ENCODE results near the gene CREG1.

Gene CREG1

GRCh38 chr1:167500283-167500860 lies 53.2 kb downstream of the CREG1 start (continued):
- TF ChIP-seq ZNF133 (tag by site-specific recombination; IDR thresholded peaks at IDR 0.05), result no peak

DNA sequence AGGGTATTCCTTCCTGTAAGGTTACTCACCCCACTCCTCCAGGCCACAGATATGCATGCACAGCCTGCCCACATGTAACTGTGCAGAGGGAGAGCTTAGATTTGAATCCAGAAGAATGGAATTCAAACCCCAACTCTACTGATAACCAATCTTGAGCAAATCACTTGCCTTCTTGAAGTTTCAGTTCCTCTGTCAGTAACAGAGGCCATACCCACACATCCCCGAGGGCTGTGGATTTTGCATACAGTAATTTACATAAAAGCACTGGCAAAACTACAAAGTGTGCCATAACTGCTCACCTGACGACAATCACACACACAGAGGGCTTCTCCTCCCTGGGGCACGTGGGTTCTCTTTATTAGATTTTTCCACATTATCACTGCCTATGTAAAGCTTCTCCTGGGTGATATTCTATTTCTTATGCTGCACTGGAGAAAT lies 53.9 kb downstream of the CREG1 start:
- ChIA-PET POLR2A (no interaction called here), CTCF (interaction anchor here (1.1 kb wide), 1 partner anchor 589 kb away, joined by 3 read pairs; no protein-coding TSS in a partner anchor)
- no peaks in the 10 kb centered on the region for H3K36me3 ChIP-seq (ENCODE audit: control insufficient read depth in 2 of 2, insufficient read depth in 1 of 2, low read length in 2 of 2)
- no peaks in the 10 kb centered on the region for H3K4me1 ChIP-seq (ENCODE audit: control insufficient read depth, insufficient read depth, low read length)
- no peak overlapping the region for H3K27ac ChIP-seq (ENCODE audit: extremely low read depth, low read depth, low read length)
- no peaks in the 10 kb centered on the region for H3K9me3 ChIP-seq (ENCODE audit: control insufficient read depth, insufficient read depth, low read depth, low read length)
- no peak overlapping the region for H3K4me3 ChIP-seq (ENCODE audit: low read depth, low read length)
- TF ChIP-seq, protein P1, sequence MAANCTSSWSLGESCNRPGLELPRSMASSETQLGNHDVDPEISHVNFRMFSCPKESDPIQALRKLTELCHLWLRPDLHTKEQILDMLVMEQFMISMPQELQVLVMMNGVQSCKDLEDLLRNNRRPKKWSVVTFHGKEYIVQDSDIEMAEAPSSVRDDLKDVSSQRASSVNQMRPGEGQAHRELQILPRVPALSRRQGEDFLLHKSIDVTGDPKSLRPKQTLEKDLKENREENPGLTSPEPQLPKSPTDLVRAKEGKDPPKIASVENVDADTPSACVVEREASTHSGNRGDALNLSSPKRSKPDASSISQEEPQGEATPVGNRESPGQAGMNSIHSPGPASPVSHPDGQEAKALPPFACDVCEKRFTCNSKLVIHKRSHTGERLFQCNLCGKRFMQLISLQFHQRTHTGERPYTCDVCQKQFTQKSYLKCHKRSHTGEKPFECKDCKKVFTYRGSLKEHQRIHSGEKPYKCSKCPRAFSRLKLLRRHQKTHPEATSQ (tag by site-specific recombination; IDR thresholded peaks at IDR 0.05), result no peak
- no peak for TF ChIP-seq ZNF558 (tag by site-specific recombination; IDR thresholded peaks at IDR 0.05)
- no peak for TF ChIP-seq FEZF1 (tag by site-specific recombination; IDR thresholded peaks at IDR 0.05)
- no peak for TF ChIP-seq ZNF354C (tag by site-specific recombination; IDR thresholded peaks at IDR 0.05; ENCODE audit: borderline replicate concordance, low read depth)
- TF ChIP-seq ZSCAN18 (tag by site-specific recombination; IDR thresholded peaks at IDR 0.05), result no peak
- no peak for TF ChIP-seq ZNF214 (tag by site-specific recombination; IDR thresholded peaks at IDR 0.05; ENCODE audit: borderline replicate concordance)
- no peak for TF ChIP-seq KLF16 (tag by site-specific recombination; IDR thresholded peaks at IDR 0.05)
- TF ChIP-seq ZNF10 (tag by site-specific recombination; IDR thresholded peaks at IDR 0.05), result no peak
- no peak for TF ChIP-seq PRDM2 (tag by site-specific recombination; IDR thresholded peaks at IDR 0.05; ENCODE audit: borderline replicate concordance)
- TF ChIP-seq, protein P2, sequence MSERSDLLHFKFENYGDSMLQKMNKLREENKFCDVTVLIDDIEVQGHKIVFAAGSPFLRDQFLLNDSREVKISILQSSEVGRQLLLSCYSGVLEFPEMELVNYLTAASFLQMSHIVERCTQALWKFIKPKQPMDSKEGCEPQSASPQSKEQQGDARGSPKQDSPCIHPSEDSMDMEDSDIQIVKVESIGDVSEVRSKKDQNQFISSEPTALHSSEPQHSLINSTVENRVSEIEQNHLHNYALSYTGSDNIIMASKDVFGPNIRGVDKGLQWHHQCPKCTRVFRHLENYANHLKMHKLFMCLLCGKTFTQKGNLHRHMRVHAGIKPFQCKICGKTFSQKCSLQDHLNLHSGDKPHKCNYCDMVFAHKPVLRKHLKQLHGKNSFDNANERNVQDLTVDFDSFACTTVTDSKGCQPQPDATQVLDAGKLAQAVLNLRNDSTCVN (tag by site-specific recombination; optimal IDR thresholded peaks at IDR 0.05), result no peak
- TF ChIP-seq YY1 (tag by site-specific recombination; IDR thresholded peaks at IDR 0.05), result no peak
- no peak for TF ChIP-seq SP2 (tag by site-specific recombination; IDR thresholded peaks at IDR 0.05)
- TF ChIP-seq ZBTB48 (tag by site-specific recombination; IDR thresholded peaks at IDR 0.05), result no peak
- no peak for TF ChIP-seq ZNF670 (tag by site-specific recombination; IDR thresholded peaks at IDR 0.05; ENCODE audit: low read depth)
- TF ChIP-seq SP3 (tag by site-specific recombination; IDR thresholded peaks at IDR 0.05), result no peak
